K562 (cell line): ENCODE results near the gene RNU6-7. TPM values are rescaled to one million over a fixed set of nuclear protein-coding genes. Genes with fewer than 3 reads are reported as not detected.

ENCODE experiments used
- ATAC-seq: fragments of 200-7000 bp; cut with Tn5 transposase; 3 replicates; pipeline ENCODE4 v1.9.1; 2020; ENCODE audit warnings: moderate library complexity
- BruUV-seq: library from RNA; stranded (reverse); fragments of 400-500 nt; replicated peaks from 2 replicates; lab custom pipeline; 2021; lab: Mats Ljungman, UMichigan
- CTCF ChIA-PET: fragments of 300-600 bp; formaldehyde crosslinking; extraction: SDS; loops from one replicate; lab custom pipeline; 2021; ENCODE audit warnings: low intra/inter-chr PET ratio; lab: Yijun Ruan, JAX
- POLR2A ChIA-PET: fragments of 300-600, 350-650 bp; sonication (Branson Sonifier 250); formaldehyde crosslinking; extraction: SDS; loops from one replicate; lab custom pipeline; 2021; ENCODE audit warnings: antibody characterized with exemption, inconsistent platforms; lab: Yijun Ruan, JAX
- DNase-seq, 4 experiments: peaks; one replicate each; pipeline versions ENCODE4 v3.0.0 to v3.0.0-alpha.2; 2011 to 2018; ENCODE audit warnings: low spot score in 3 of 4, mixed read lengths in 3 of 4; ENCODE audit errors: extremely low read depth in 1 of 4
- FAIRE-seq: peaks from 2 replicates; lab custom pipeline; 2011; peaks lifted over from hg19 to GRCh38; lab: Jason Lieb, UNC
- H2AFZ ChIP-seq: 2 replicates; pipeline ENCODE4 v1.6.0; 2011; ENCODE audit warnings: low read depth, low read length, control low read depth, inconsistent platforms
- H3K27ac ChIP-seq: fragments of 200-600 bp; 3 replicates; pipeline ENCODE4 v1.8.0; 2011; ENCODE audit warnings: low read depth, mild to moderate bottlenecking, control low read depth, inconsistent platforms, low read length, moderate library complexity, mixed read lengths; ENCODE audit errors: extremely low read depth
- H3K27me3 ChIP-seq, 2 experiments: fragments of 300-600 bp in 1 of 2; 2 replicates in 1 of 2; 3 replicates in 1 of 2; pipeline versions ENCODE4 v1.6.0 to v1.8.0; 2011; ENCODE audit warnings: inconsistent platforms in 2 of 2, low read length in 2 of 2, mild to moderate bottlenecking in 1 of 2, mixed read lengths in 1 of 2, moderate library complexity in 1 of 2; ENCODE audit not compliant: control insufficient read depth in 2 of 2, insufficient read depth in 2 of 2
- H3K36me3 ChIP-seq: fragments of 300-600 bp; 3 replicates; pipeline ENCODE4 v1.8.0; 2011; ENCODE audit warnings: mild to moderate bottlenecking, low read length, inconsistent platforms; ENCODE audit not compliant: control insufficient read depth, insufficient read depth
- H3K4me1 ChIP-seq, 2 experiments: fragments of 200-600 bp in 1 of 2; replicated peaks in 1 of 2; 2 replicates in 1 of 2; 3 replicates in 1 of 2; pipeline versions ENCODE4 v1.5.1 to v1.8.0; 2011; ENCODE audit warnings: inconsistent platforms in 2 of 2, low read length in 2 of 2, mild to moderate bottlenecking in 1 of 2, mixed read lengths in 1 of 2, moderate library complexity in 1 of 2; ENCODE audit not compliant: control insufficient read depth in 2 of 2, insufficient read depth in 2 of 2
- H3K4me2 ChIP-seq: 2 replicates; pipeline ENCODE4 v1.6.1; 2011; ENCODE audit warnings: low read length, control low read depth, inconsistent platforms, mixed read lengths; ENCODE audit not compliant: insufficient read depth
- H3K4me3 ChIP-seq: fragments of 200-600 bp; sonication (generic), shearing (Covaris generic); 2 replicates; pipeline ENCODE4 v1.5.1; 2016; ENCODE audit warnings: control low read depth, inconsistent platforms
- H3K79me2 ChIP-seq: fragments of 200-600 bp; 3 replicates; pipeline ENCODE4 v1.8.0; 2011; ENCODE audit warnings: low read length, inconsistent platforms; ENCODE audit not compliant: control insufficient read depth, insufficient read depth
- H3K9ac ChIP-seq, 2 experiments: 2 replicates each; pipeline versions ENCODE4 v1.6.0 to v1.6.1; 2011; ENCODE audit warnings: low read depth in 2 of 2, low read length in 2 of 2, control low read depth in 1 of 2, inconsistent platforms in 1 of 2, mild to moderate bottlenecking in 1 of 2, mixed read lengths in 1 of 2; ENCODE audit not compliant: insufficient read depth in 1 of 2
- H3K9me1 ChIP-seq: one replicate; pipeline ENCODE4 v1.6.0; 2011; ENCODE audit warnings: inconsistent platforms, mild to moderate bottlenecking, low read length, moderate library complexity; ENCODE audit not compliant: control insufficient read depth, insufficient read depth
- H3K9me3 ChIP-seq: replicated peaks from 2 replicates; pipeline ENCODE4 v1.5.1; 2011; ENCODE audit warnings: low read depth, low read length, inconsistent platforms; ENCODE audit not compliant: control insufficient read depth, insufficient read depth
- H4K20me1 ChIP-seq: replicated peaks from 2 replicates; pipeline ENCODE4 v1.6.1; 2011; ENCODE audit warnings: low read length, inconsistent platforms, mixed read lengths; ENCODE audit not compliant: control insufficient read depth, insufficient read depth
- DPF2 ChIP-seq: fragments of 450-650 bp; IDR thresholded peaks from 2 replicates; pipeline ENCODE4 v1.6.1; 2016
- HIVEP1 ChIP-seq: fragments of 250-450 bp; sonication (Bioruptor Pico); IDR thresholded peaks from 2 replicates; pipeline ENCODE4 v1.4.0; 2020; ENCODE audit warnings: mild to moderate bottlenecking
- KDM1A ChIP-seq, 2 experiments: fragments of 450-650 bp; IDR thresholded peaks; 2 replicates each; pipeline ENCODE4 v1.6.1; 2016; ENCODE audit warnings: mild to moderate bottlenecking in 2 of 2
- RBM17 ChIP-seq: fragments of 200-400 bp; formaldehyde crosslinking; IDR thresholded peaks from 2 replicates; pipeline ENCODE4 v1.6.1; 2017; ENCODE audit warnings: low read depth, mild to moderate bottlenecking, low read length, borderline replicate concordance
- SETDB1 ChIP-seq: IDR thresholded peaks from one replicate; pipeline ENCODE4 v1.6.1; 2012; ENCODE audit warnings: low read length, control low read depth, inconsistent platforms
- SIX5 ChIP-seq, 2 experiments: IDR thresholded peaks; 2 replicates each; pipeline ENCODE4 v1.6.1; 2011; ENCODE audit warnings: low read length in 2 of 2, borderline replicate concordance in 1 of 2, low read depth in 1 of 2, mild to moderate bottlenecking in 1 of 2, moderate library complexity in 1 of 2; ENCODE audit not compliant: insufficient read depth in 1 of 2
- SOX6 ChIP-seq: fragments of 450-650 bp; IDR thresholded peaks from 2 replicates; pipeline ENCODE4 v1.6.1; 2014; ENCODE audit warnings: mild to moderate bottlenecking
- TAF9B ChIP-seq: fragments of 450-650 bp; IDR thresholded peaks from 2 replicates; pipeline ENCODE4 v1.6.1; 2018; ENCODE audit warnings: mild to moderate bottlenecking; ENCODE audit not compliant: partially characterized antibody
- TSC22D4 ChIP-seq: fragments of 450-650 bp; IDR thresholded peaks from 2 replicates; pipeline ENCODE4 v1.6.1; 2016; ENCODE audit warnings: missing genetic modification characterization, missing biosample characterization, control low read depth
- ZKSCAN1 ChIP-seq: fragments of 150-350 bp; IDR thresholded peaks from 2 replicates; pipeline ENCODE4 v1.6.1; 2016; ENCODE audit warnings: low read depth, low read length
- ZNF217 ChIP-seq: sonication (generic); formaldehyde crosslinking; IDR thresholded peaks from 2 replicates; pipeline ENCODE4 v1.8.0; 2022; ENCODE audit warnings: mild to moderate bottlenecking, missing genetic modification reagents
- ZNF644 ChIP-seq: fragments of 200-800 bp; sonication (Bioruptor generic); IDR thresholded peaks from 2 replicates; pipeline ENCODE4 v1.6.1; 2016; ENCODE audit warnings: low read depth, missing genetic modification characterization, missing compliant biosample characterization
- ZNF76 ChIP-seq: fragments of 250-450 bp; sonication (Bioruptor Pico); IDR thresholded peaks from 2 replicates; pipeline ENCODE4 v1.4.0; 2020; ENCODE audit warnings: mild to moderate bottlenecking, moderate library complexity, borderline replicate concordance
- ZSCAN32 ChIP-seq: fragments of 450-650 bp; formaldehyde crosslinking; IDR thresholded peaks from 2 replicates; pipeline ENCODE4 v1.4.0; 2020; ENCODE audit warnings: mild to moderate bottlenecking, moderate library complexity
- WGBS: fragments of 100-300 bp; shearing (Covaris generic); methylation state at CpG from one replicate; pipeline ENCODE4 v1.1.6; 2016; ENCODE audit warnings: low coverage, mixed read lengths; ENCODE audit not compliant: insufficient coverage; ENCODE audit errors: missing lambda C conversion rate; 5-methylcytosine and 5-hydroxymethylcytosine counted together
- in situ Hi-C: fragments of 300-500 bp; cut with MboI; formaldehyde crosslinking; loops from 4 replicates; pipeline ENCODE4 v1.15.0; 2018; ENCODE audit warnings: inconsistent platforms, mixed read lengths
- intact Hi-C: fragments of 100-400 bp; cut with micrococcal nuclease; formaldehyde crosslinking; loops from 2 replicates; pipeline ENCODE4 v1.14.2; 2022
- polyA plus RNA-seq, 8 experiments: library from polyadenylated mRNA; depleted of rRNA in 4 of 8; stranded (reverse) in 5 of 8; unstranded in 3 of 8; fragments of >200 nt; fragmentation: Nextera tagmentation in 2 of 8; fragmentation: Illumina TruSeq in 1 of 8; extraction: Ambion mirVana in 2 of 8; extraction: Trizol in 1 of 8; gene quantifications; 2 replicates each; pipeline versions ENCODE4 v1.2.1 to v1.2.3, GENCODE V29; 2011 to 2014; ENCODE audit warnings: inconsistent platforms in 1 of 8, missing spikeins in 1 of 8
- total RNA-seq, 7 experiments: library from RNA; depleted of rRNA in 6 of 7; stranded (reverse); fragments of >200 nt in 6 of 7; fragmentation: Illumina TruSeq in 2 of 7; extraction: Trizol in 2 of 7; gene quantifications; 2 replicates each; pipeline versions ENCODE4 v1.2.1 to v1.2.3, GENCODE V29; 2011 to 2021; ENCODE audit warnings: low replicate concordance in 1 of 7
- TF ChIP-seq, protein P1 (sequence below): fragments of 250-450 bp; sonication (Bioruptor Pico); IDR thresholded peaks from 2 replicates; pipeline ENCODE4 v1.4.0; 2020; ENCODE audit warnings: mild to moderate bottlenecking, moderate library complexity
- TF ChIP-seq, protein P2 (sequence below): fragments of 250-450 bp; sonication (Bioruptor Pico); IDR thresholded peaks from 2 replicates; pipeline ENCODE4 v1.5.1; 2021; ENCODE audit warnings: mild to moderate bottlenecking

Gene RNU6-7
- total and polyA plus RNA-seq, 9 of the 15 experiments (the other 6 are each of a cell fraction or from before 2014, with no cell fraction given), result not detected

DNA sequence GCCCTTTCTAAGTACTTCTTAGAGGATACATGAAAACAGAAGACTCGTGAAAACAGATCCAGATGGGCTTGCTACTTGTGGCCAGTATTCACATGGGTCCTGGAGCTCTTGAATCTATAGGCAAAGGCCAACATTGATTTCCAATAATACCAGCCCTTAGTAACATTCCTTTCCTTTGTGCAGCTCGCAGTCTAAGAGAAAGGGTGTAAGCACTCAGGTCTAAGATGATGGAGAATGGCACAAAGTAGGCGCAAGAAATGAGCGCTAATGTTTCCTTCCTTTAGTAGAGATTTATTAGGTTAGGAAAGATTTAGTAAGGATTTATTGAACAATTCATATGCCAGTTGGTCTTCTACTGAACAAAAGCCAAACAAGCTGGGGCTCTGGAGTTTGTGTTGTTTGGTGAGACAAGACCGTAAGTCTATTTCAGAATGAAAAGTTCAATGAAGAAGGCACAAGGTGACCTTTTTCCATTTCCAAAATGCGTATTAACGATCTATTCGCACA is 699 bp downstream of the RNU6-7 start:
- H3K4me3 ChIP-seq, result peak overlapping the region; percentile 62
- 2% methylated on average over 7 of the region's 8 CpGs for WGBS
- H3K4me2 ChIP-seq, result peak overlapping the region; percentile 91
- peaks cover 3 to 8% of the 10 kb centered on the region in 2 experiments; a peak in 3 of 5 replicates for H3K4me1 ChIP-seq
- ATAC-seq (no peak), DNase-seq (peak in 1 of 4 experiments; percentile 9), FAIRE-seq (peak; percentile 23)
- peak overlapping the region in 1 of 2 experiments; percentile 85; a peak in 2 of 4 replicates for H3K9ac ChIP-seq
- POLR2A ChIA-PET, result no interaction called here
- H4K20me1 ChIP-seq, result no peaks in the 10 kb centered on the region
- BruUV-seq, result no TSS peak
- CTCF ChIA-PET, result no interaction called here
- intact Hi-C loops (no loop called here), in situ Hi-C loops (loop anchor here (5.0 kb wide), 1 partner anchor 120 kb away; no protein-coding TSS in a partner anchor)
- no peaks in the 10 kb centered on the region for H3K36me3 ChIP-seq
- H3K9me3 ChIP-seq, result no peaks in the 10 kb centered on the region
- no peaks in the 10 kb centered on the region for H3K27me3 ChIP-seq
- peak overlapping the region; percentile 97 for H2AFZ ChIP-seq
- no peaks in the 10 kb centered on the region for H3K79me2 ChIP-seq
- TF ChIP-seq ZNF217 (no peak), HIVEP1 (CRISPR knock-in tag) (no peak), ZSCAN32 (no peak), DPF2 (no peak), TAF9B (peak; percentile 16), KDM1A (IDR thresholded peaks at IDR 0.05) (0 out of 4 replicates have a peak, but pooled peaks of 1 of the 2 experiments have one; percentile 14), ZNF644 (tag) (no peak), SOX6 (no peak), ZKSCAN1 (no peak), SETDB1 (no peak), RBM17 (no peak), SIX5 (IDR thresholded peaks at IDR 0.05; ENCODE audit: borderline replicate concordance in 1 of 2, insufficient read depth in 1 of 2, low read depth in 1 of 2, low read length in 2 of 2) (no peak), TSC22D4 (tag) (no peak), ZNF76 (no peak)
- TF ChIP-seq, protein P1, sequence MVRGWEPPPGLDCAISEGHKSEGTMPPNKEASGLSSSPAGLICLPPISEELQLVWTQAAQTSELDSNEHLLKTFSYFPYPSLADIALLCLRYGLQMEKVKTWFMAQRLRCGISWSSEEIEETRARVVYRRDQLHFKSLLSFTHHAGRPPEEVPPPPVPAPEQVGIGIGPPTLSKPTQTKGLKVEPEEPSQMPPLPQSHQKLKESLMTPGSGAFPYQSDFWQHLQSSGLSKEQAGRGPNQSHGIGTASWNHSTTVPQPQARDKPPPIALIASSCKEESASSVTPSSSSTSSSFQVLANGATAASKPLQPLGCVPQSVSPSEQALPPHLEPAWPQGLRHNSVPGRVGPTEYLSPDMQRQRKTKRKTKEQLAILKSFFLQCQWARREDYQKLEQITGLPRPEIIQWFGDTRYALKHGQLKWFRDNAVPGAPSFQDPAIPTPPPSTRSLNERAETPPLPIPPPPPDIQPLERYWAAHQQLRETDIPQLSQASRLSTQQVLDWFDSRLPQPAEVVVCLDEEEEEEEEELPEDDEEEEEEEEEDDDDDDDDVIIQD (CRISPR knock-in tag), result no peak
- TF ChIP-seq, protein P2, sequence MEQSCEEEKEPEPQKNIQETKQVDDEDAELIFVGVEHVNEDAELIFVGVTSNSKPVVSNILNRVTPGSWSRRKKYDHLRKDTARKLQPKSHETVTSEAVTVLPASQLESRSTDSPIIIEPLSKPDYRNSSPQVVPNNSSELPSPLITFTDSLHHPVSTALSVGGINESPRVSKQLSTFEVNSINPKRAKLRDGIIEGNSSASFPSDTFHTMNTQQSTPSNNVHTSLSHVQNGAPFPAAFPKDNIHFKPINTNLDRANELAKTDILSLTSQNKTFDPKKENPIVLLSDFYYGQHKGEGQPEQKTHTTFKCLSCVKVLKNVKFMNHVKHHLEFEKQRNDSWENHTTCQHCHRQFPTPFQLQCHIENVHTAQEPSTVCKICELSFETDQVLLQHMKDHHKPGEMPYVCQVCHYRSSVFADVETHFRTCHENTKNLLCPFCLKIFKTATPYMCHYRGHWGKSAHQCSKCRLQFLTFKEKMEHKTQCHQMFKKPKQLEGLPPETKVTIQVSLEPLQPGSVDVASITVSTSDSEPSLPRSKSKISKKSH, result no peak
- H3K27ac ChIP-seq, result peak overlapping the region; percentile 89
- no peaks in the 10 kb centered on the region for H3K9me1 ChIP-seq
